IMR-90 (cell line): ENCODE results near the gene ENDOG. TPM values are rescaled to one million over a fixed set of nuclear protein-coding genes. Genes with fewer than 3 reads are reported as not detected.

Experiments
- ATAC-seq: fragments of 200-7000 bp; cut with Tn5 transposase; 2 replicates; pipeline ENCODE4 v1.9.1; 2020; ENCODE audit warnings: low read depth, mild to moderate bottlenecking, moderate library complexity
- BruUV-seq: library from RNA; stranded (reverse); fragments of 400-500 nt; replicated peaks from 2 replicates; lab custom pipeline; 2021; lab: Mats Ljungman, UMichigan
- CTCF ChIA-PET: fragments of 300-600 bp; formaldehyde crosslinking; extraction: SDS; loops from one replicate; lab custom pipeline; 2021; ENCODE audit warnings: antibody characterized with exemption; lab: Yijun Ruan, JAX
- POLR2A ChIA-PET: fragments of 300-600 bp; sonication (Branson Sonifier 250); formaldehyde crosslinking; loops from one replicate; lab custom pipeline; 2022; ENCODE audit warnings: antibody characterized with exemption; ENCODE audit not compliant: unreplicated experiment; lab: Charles Lee
- DNase-seq: peaks from one replicate; pipeline ENCODE4 v3.0.0; 2013
- H2AFZ ChIP-seq: replicated peaks from 2 replicates; pipeline ENCODE3; 2013; ENCODE audit warnings: low read length, mild to moderate bottlenecking; ENCODE audit not compliant: poor library complexity
- H2AK5ac ChIP-seq: 2 replicates; pipeline ENCODE4 v1.6.1; 2013; ENCODE audit warnings: low read depth, low read length, inconsistent platforms
- H2AK9ac ChIP-seq: replicated peaks from 2 replicates; pipeline ENCODE3; 2013; ENCODE audit warnings: mild to moderate bottlenecking, low read depth, low read length, moderate library complexity; ENCODE audit not compliant: poor library complexity
- H2BK120ac ChIP-seq: 2 replicates; pipeline ENCODE4 v1.6.1; 2013; ENCODE audit warnings: low read depth, low read length, inconsistent platforms
- H2BK15ac ChIP-seq: 3 replicates; pipeline ENCODE4 v1.6.1; 2013; ENCODE audit warnings: low read depth, low read length, inconsistent platforms
- H2BK20ac ChIP-seq: 2 replicates; pipeline ENCODE4 v1.6.1; 2013; ENCODE audit warnings: low read depth, mild to moderate bottlenecking, inconsistent platforms, low read length, moderate library complexity
- H2BK5ac ChIP-seq: 2 replicates; pipeline ENCODE4 v1.6.1; 2013; ENCODE audit warnings: mild to moderate bottlenecking, low read depth, low read length, inconsistent platforms; ENCODE audit not compliant: poor library complexity, severe bottlenecking
- H3K14ac ChIP-seq: replicated peaks from 2 replicates; pipeline ENCODE4 v1.6.1; 2013; ENCODE audit warnings: low read depth, low read length, inconsistent platforms
- H3K18ac ChIP-seq: 2 replicates; pipeline ENCODE4 v1.6.1; 2013; ENCODE audit warnings: low read depth, low read length, control low read depth
- H3K23ac ChIP-seq: 2 replicates; pipeline ENCODE4 v1.6.1; 2013; ENCODE audit warnings: low read depth, low read length, inconsistent platforms
- H3K27ac ChIP-seq: 2 replicates; pipeline ENCODE4 v1.5.1; 2013; ENCODE audit warnings: mild to moderate bottlenecking, control low read depth, low read length; ENCODE audit not compliant: insufficient read depth
- H3K27me3 ChIP-seq: 2 replicates; pipeline ENCODE4 v1.6.1; 2013; ENCODE audit warnings: low read length; ENCODE audit not compliant: control insufficient read depth, insufficient read depth
- H3K36me3 ChIP-seq: 2 replicates; pipeline ENCODE4 v1.6.1; 2013; ENCODE audit warnings: low read length, mixed read lengths; ENCODE audit not compliant: control insufficient read depth, insufficient read depth
- H3K4ac ChIP-seq: 2 replicates; pipeline ENCODE4 v1.6.1; 2013; ENCODE audit warnings: low read depth, low read length, inconsistent platforms
- H3K4me1 ChIP-seq: 2 replicates; pipeline ENCODE4 v1.6.1; 2013; ENCODE audit warnings: low read length, mixed read lengths; ENCODE audit not compliant: control insufficient read depth, insufficient read depth
- H3K4me2 ChIP-seq: 2 replicates; pipeline ENCODE4 v1.6.1; 2013; ENCODE audit warnings: low read depth, mild to moderate bottlenecking, control low read depth, low read length, moderate library complexity
- H3K4me3 ChIP-seq: 2 replicates; pipeline ENCODE4 v1.5.1; 2013; ENCODE audit warnings: low read depth, mild to moderate bottlenecking, control low read depth, low read length, moderate library complexity; ENCODE audit not compliant: insufficient read depth
- H3K56ac ChIP-seq: 2 replicates; pipeline ENCODE4 v1.6.1; 2013; ENCODE audit warnings: low read length, inconsistent platforms; ENCODE audit not compliant: insufficient read depth; ENCODE audit errors: extremely low read depth
- H3K79me1 ChIP-seq, 2 experiments: 2 replicates each; pipeline ENCODE4 v1.6.1; 2013; ENCODE audit warnings: low read length in 2 of 2, inconsistent platforms in 1 of 2, low read depth in 1 of 2
- H3K9ac ChIP-seq: 2 replicates; pipeline ENCODE4 v1.6.1; 2013; ENCODE audit warnings: low read depth, low read length, control low read depth
- H3K9me1 ChIP-seq: 2 replicates; pipeline ENCODE4 v1.6.1; 2013; ENCODE audit warnings: low read length, inconsistent platforms; ENCODE audit not compliant: insufficient read depth
- H3K9me3 ChIP-seq: 2 replicates; pipeline ENCODE4 v1.6.1; 2013; ENCODE audit warnings: low read length; ENCODE audit not compliant: control insufficient read depth, insufficient read depth
- H4K20me1 ChIP-seq: 2 replicates; pipeline ENCODE4 v1.6.1; 2013; ENCODE audit warnings: low read length, inconsistent platforms; ENCODE audit not compliant: insufficient read depth
- H4K5ac ChIP-seq: 2 replicates; pipeline ENCODE4 v1.6.1; 2013; ENCODE audit warnings: mild to moderate bottlenecking, low read depth, low read length, control low read depth
- H4K8ac ChIP-seq, 2 experiments: 2 replicates each; pipeline ENCODE4 v1.6.1; 2013; ENCODE audit warnings: low read depth in 2 of 2, low read length in 2 of 2, control low read depth in 1 of 2, inconsistent platforms in 1 of 2
- H4K91ac ChIP-seq: 2 replicates; pipeline ENCODE4 v1.6.1; 2013; ENCODE audit warnings: low read depth, low read length, inconsistent platforms; ENCODE audit not compliant: insufficient read depth
- BHLHE40 ChIP-seq: fragments of 150-350 bp; IDR thresholded peaks from 2 replicates; pipeline ENCODE4 v1.6.1; 2016; ENCODE audit warnings: mild to moderate bottlenecking, low read depth, low read length
- CEBPB ChIP-seq: IDR thresholded peaks from 2 replicates; pipeline ENCODE4 v1.6.1; 2012; ENCODE audit warnings: low read depth, low read length, improper control_type of control experiment
- MAZ ChIP-seq: IDR thresholded peaks from 2 replicates; pipeline ENCODE4 v1.6.1; 2012; ENCODE audit warnings: low read depth, mild to moderate bottlenecking, low read length, improper control_type of control experiment, moderate library complexity, borderline replicate concordance
- MXI1 ChIP-seq: IDR thresholded peaks from 2 replicates; pipeline ENCODE4 v1.6.1; 2012; ENCODE audit warnings: low read depth, mild to moderate bottlenecking, low read length, moderate library complexity, borderline replicate concordance
- POLR2A ChIP-seq: IDR thresholded peaks from 2 replicates; pipeline ENCODE4 v1.6.1; 2012; ENCODE audit warnings: mild to moderate bottlenecking, low read depth, low read length
- RAD21 ChIP-seq: IDR thresholded peaks from 2 replicates; pipeline ENCODE4 v1.6.1; 2012; ENCODE audit warnings: low read length, improper control_type of control experiment
- RCOR1 ChIP-seq: IDR thresholded peaks from 2 replicates; pipeline ENCODE4 v1.6.1; 2012; ENCODE audit warnings: mild to moderate bottlenecking, low read length, improper control_type of control experiment; ENCODE audit not compliant: insufficient replicate concordance
- SMC3 ChIP-seq: fragments of 150-350 bp; IDR thresholded peaks from 2 replicates; pipeline ENCODE4 v1.6.1; 2016; ENCODE audit warnings: low read depth, mild to moderate bottlenecking, antibody characterized with exemption, low read length, moderate library complexity
- WGBS, 2 experiments: methylation state at CpG; one replicate each; pipeline versions ENCODE4 v1.1.5 to v1.1.7; 2013; ENCODE audit warnings: missing lambda C conversion rate in 2 of 2; ENCODE audit not compliant: insufficient read length in 1 of 2; ENCODE audit errors: extremely low coverage in 2 of 2; 5-methylcytosine and 5-hydroxymethylcytosine counted together
- dilution Hi-C: fragments of 300-500 bp; cut with HindIII; formaldehyde crosslinking; loops from one replicate; pipeline ENCODE4 v1.14.3; 2018; ENCODE audit warnings: low sequenced_read_pairs; ENCODE audit not compliant: unreplicated experiment
- in situ Hi-C: fragments of 300-500 bp; cut with MboI; formaldehyde crosslinking; loops from 3 replicates; pipeline ENCODE4 v1.14.3; 2019; ENCODE audit warnings: low sequenced_read_pairs, inconsistent platforms, mixed read lengths
- intact Hi-C: fragments of 100-400 bp; cut with micrococcal nuclease; formaldehyde crosslinking; loops from 2 replicates; pipeline ENCODE4 v1.10.0; 2022
- polyA plus RNA-seq, 3 experiments: library from polyadenylated mRNA; depleted of rRNA; stranded (reverse); fragments of >200 nt; gene quantifications; 2 replicates each; pipeline ENCODE4 v1.2.3, GENCODE V29; 2012; ENCODE audit warnings: low replicate concordance in 1 of 3
- total RNA-seq: library from RNA; depleted of rRNA; stranded (reverse); fragments of >200 nt; gene quantifications from 2 replicates; pipeline ENCODE4 v1.2.3, GENCODE V29; 2012
- TF ChIP-seq, protein P1 (sequence below): fragments of 150-350 bp; IDR thresholded peaks from 2 replicates; pipeline ENCODE4 v1.6.1; 2017; ENCODE audit warnings: mild to moderate bottlenecking, antibody characterized with exemption, low read length, low read depth
- TF ChIP-seq, protein P2 (sequence below): conservative IDR thresholded peaks from 2 replicates; pipeline ENCODE4 v1.5.1; 2012; ENCODE audit warnings: mild to moderate bottlenecking, low read depth, low read length, improper control_type of control experiment

ENDOG gene
- total and polyA plus RNA-seq, 2 of the 4 experiments (the other 2 are of a cell fraction) = 9.9 to 16.2 TPM

DNA sequence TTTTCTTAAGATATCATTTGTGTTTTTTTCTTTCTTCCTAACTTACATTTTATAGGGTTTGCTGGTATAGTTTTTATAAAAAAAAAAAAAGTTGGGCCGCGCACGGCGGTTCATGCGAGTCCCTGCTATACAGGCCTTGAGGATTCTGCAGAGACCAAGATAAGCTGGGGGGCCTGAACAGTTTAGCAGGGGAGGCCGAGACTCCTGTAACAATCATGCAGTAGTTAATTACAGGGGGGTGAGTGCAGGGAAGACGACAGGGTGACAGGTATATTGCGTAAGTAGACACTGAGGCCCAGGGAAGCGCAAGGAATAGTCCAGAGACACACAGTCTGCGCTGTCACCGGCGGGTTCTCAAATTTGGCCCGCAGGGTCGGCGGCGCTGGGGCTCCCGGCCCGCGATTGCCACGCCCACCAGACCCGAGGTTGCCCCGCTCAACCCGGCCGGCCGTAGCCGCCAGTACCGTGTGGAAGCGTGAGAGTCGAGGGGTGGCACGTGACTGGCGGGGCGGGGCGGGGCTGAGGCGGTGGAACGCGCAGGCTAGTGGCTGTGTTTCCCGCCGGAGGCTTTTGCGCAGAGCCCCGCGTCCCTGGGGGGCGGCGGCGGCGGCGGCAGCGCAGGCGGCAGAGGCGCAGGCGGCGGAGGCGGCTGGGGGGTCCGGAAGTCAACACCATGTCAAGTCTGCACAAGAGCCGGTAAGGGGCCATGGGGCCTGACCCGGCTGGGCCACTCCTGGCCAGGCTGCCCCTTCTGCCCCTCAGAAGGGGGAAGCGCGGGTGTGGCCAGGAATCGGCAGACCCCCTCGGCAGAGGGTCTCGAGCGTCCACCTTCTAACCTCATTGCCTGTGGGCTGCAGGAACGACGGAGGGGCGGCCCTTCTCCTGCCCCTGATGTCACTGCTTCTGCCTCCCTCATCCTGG lies 31.4 kb upstream of the ENDOG start, which contains the start of gene TBC1D13:
Gene TBC1D13, plus strand, starts transcription at position 573 of the 921 bp plus-strand sequence. Its CDS starts 101 bp downstream, at position 674.
- no peaks in the 10 kb centered on the region; the same call in 1 of the 2 replicates for H3K9me1 ChIP-seq
- dilution Hi-C loops (no loop called here), intact Hi-C loops (loop anchor here (2.0 kb wide), 1 partner anchor 16 kb away; the partner anchor contains the start of gene ZER1), in situ Hi-C loops (no loop called here)
- peaks cover 13 to 37% of the 10 kb centered on the region in 2 experiments for H3K79me1 ChIP-seq
- H3K36me3 ChIP-seq = peaks cover 18% of the 10 kb centered on the region
- H2BK5ac ChIP-seq = peak within 1 kb of the TSS; percentile 79
- no peaks in the 10 kb centered on the region for H3K27me3 ChIP-seq
- H4K5ac ChIP-seq = peak within 1 kb of the TSS; percentile 72
- peak within 1 kb of the TSS; percentile 43 for H3K56ac ChIP-seq
- H4K20me1 ChIP-seq = 0 out of 2 replicates have a peak, but pooled peaks cover 5% of the 10 kb centered on the region
- peak within 1 kb of the TSS; percentile 92 for H3K9ac ChIP-seq
- H2AFZ ChIP-seq = peak within 1 kb of the TSS; percentile 100
- peak within 1 kb of the TSS; percentile 5; the same call in 1 of the 2 replicates for H3K18ac ChIP-seq
- peak within 1 kb of the TSS; percentile 98 for H3K4me2 ChIP-seq
- ATAC-seq (peak; percentile 95), DNase-seq (peak; percentile 70)
- H3K4me1 ChIP-seq = peaks cover 6% of the 10 kb centered on the region
- ChIA-PET CTCF (no interaction called here), POLR2A (no interaction called here)
- H4K91ac ChIP-seq = peak within 1 kb of the TSS; percentile 66
- TF ChIP-seq, protein P1, sequence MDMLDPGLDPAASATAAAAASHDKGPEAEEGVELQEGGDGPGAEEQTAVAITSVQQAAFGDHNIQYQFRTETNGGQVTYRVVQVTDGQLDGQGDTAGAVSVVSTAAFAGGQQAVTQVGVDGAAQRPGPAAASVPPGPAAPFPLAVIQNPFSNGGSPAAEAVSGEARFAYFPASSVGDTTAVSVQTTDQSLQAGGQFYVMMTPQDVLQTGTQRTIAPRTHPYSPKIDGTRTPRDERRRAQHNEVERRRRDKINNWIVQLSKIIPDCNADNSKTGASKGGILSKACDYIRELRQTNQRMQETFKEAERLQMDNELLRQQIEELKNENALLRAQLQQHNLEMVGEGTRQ = peak; percentile 94
- peak; percentile 40; the same call in 1 of the 2 replicates for TF ChIP-seq MXI1
- TF ChIP-seq, protein P2, sequence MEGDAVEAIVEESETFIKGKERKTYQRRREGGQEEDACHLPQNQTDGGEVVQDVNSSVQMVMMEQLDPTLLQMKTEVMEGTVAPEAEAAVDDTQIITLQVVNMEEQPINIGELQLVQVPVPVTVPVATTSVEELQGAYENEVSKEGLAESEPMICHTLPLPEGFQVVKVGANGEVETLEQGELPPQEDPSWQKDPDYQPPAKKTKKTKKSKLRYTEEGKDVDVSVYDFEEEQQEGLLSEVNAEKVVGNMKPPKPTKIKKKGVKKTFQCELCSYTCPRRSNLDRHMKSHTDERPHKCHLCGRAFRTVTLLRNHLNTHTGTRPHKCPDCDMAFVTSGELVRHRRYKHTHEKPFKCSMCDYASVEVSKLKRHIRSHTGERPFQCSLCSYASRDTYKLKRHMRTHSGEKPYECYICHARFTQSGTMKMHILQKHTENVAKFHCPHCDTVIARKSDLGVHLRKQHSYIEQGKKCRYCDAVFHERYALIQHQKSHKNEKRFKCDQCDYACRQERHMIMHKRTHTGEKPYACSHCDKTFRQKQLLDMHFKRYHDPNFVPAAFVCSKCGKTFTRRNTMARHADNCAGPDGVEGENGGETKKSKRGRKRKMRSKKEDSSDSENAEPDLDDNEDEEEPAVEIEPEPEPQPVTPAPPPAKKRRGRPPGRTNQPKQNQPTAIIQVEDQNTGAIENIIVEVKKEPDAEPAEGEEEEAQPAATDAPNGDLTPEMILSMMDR = no peak
- no peak for TF ChIP-seq RCOR1
- peak; percentile 22; the same call in 1 of the 2 replicates for TF ChIP-seq RAD21
- TF ChIP-seq CEBPB = peak; percentile 92
- TF ChIP-seq SMC3 = peak; percentile 15; the same call in 1 of the 2 replicates
- TF ChIP-seq POLR2A = no peak
- peak; percentile 94 for TF ChIP-seq BHLHE40
- peak; percentile 94 for TF ChIP-seq MAZ
- H4K8ac ChIP-seq = peak within 1 kb of the TSS; percentile 92 to 100
- peak within 1 kb of the TSS; percentile 84 for H3K27ac ChIP-seq
- H3K4me3 ChIP-seq = peak within 1 kb of the TSS; percentile 81
- H2BK120ac ChIP-seq = peak within 1 kb of the TSS; percentile 68
- no peak within 1 kb of the TSS for H2BK20ac ChIP-seq
- 0% methylated on average over 37 of the region's 64 CpGs; no CpG with 5 or more reads in 1 of the 2 experiments for WGBS, 2 experiments
- H3K4ac ChIP-seq = peak within 1 kb of the TSS; percentile 85
- BruUV-seq = no TSS peak
- H2BK15ac ChIP-seq = peak within 1 kb of the TSS; percentile 26; the same call in 1 of the 3 replicates
- H2AK5ac ChIP-seq = peak within 1 kb of the TSS; percentile 85
- peak within 1 kb of the TSS; percentile 96 for H3K14ac ChIP-seq
- peak within 1 kb of the TSS; percentile 81 for H3K23ac ChIP-seq
- peak within 1 kb of the TSS; percentile 99 for H2AK9ac ChIP-seq
- H3K9me3 ChIP-seq = no peaks in the 10 kb centered on the region
